ENCODE data around the gene FAM9C.

DNA sequence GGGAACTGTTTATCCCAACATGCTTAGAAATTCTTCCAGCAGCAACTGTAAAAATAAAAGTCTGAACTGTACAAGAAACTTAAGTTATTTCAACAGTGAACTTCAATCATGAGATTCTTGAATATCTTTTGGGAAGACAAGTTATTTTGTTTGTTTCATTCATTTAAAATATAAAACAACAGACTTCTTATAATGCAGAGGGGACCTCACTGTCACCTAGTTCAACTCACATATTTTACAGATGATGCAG, 14.9 kb downstream of the FAM9C start:
- TF ChIP-seq GATA3 (IDR thresholded peaks at IDR 0.05; ENCODE audit: low read depth, low read length), result no peak
- TF ChIP-seq GATA2 (IDR thresholded peaks at IDR 0.05; ENCODE audit: low read depth, low read length), result no peak
